Small intestine (tissue), 4 donors: ENCODE measurements around the gene XCR1. TPM values are rescaled to one million over a fixed set of nuclear protein-coding genes. Genes with fewer than 3 reads are reported as not detected.

Source experiments
- polyA plus RNA-seq, 4 donors: library from polyadenylated mRNA; stranded (reverse) in 3 of 4; unstranded in 1 of 4; fragments of 200-250 nt in 3 of 4; fragments of 120-200 nt in 1 of 4; gene quantifications; one replicate each; pipeline versions ENCODE4 v1.2.1 to v1.2.3, GENCODE V29; 2013
- donor health status: healthy with polysubstance abuse.
- donor health status: Bipolar disorder and iron deficiency.
- donor health status: healthy.

Gene XCR1
- polyA plus RNA-seq, 4 donors, result under 0.01 to 1.1 (median 0.13) TPM; not detected in 1

Other genes starting within 250 kb of the XCR1 start
- 10 to 100 TPM; 10.9 to 43.0 (median 32.7) TPM for gene SLC6A20, start 230.9 kb downstream of the XCR1 start, polyA plus RNA-seq
- 10 to 100 TPM in 1 of 4 donors, 1 to 10 TPM in 3; 4.5 to 34.4 (median 6.5) TPM for gene LZTFL1, start 185.4 kb downstream of the XCR1 start, polyA plus RNA-seq
- 1 to 10 TPM in 2 of 4 donors, under 1 TPM in 2; 0.22 to 2.7 (median 1.0) TPM for gene CCR9, start 140.9 kb downstream of the XCR1 start, polyA plus RNA-seq
- 1 to 10 TPM in 3 of 4 donors, under 1 TPM in 1; 0.45 to 2.7 (median 1.9) TPM for gene CXCR6, start 84.0 kb downstream of the XCR1 start, polyA plus RNA-seq
- gene FYCO1, start 31.7 kb downstream of the XCR1 start, polyA plus RNA-seq, result 10 to 100 TPM in 1 of 4 donors, 1 to 10 TPM in 3; 6.5 to 21.1 (median 9.0) TPM
- gene CCR1, start 180.8 kb upstream of the XCR1 start, polyA plus RNA-seq, result 1 to 10 TPM in 3 of 4 donors, under 1 TPM in 1; 0.45 to 3.6 (median 2.1) TPM
- gene CCR3, start 215.0 kb upstream of the XCR1 start, polyA plus RNA-seq, result under 1 TPM in 1 of 4 donors, not detected in 3; 0.22 TPM